WTC11 (cell line): Measurements from ENCODE around the gene PPDPF. TPM values are rescaled to one million over a fixed set of nuclear protein-coding genes. Genes with fewer than 3 reads are reported as not detected.

Experiments used
- ATAC-seq: fragments of 200-7000 bp; cut with Tn5 transposase; 2 replicates; pipeline ENCODE4 v1.10.0; 2021; ENCODE audit warnings: mild to moderate bottlenecking, moderate library complexity
- CTCF ChIA-PET: fragments of 300-600 bp; sonication (Branson Sonifier 250); formaldehyde crosslinking; loops from one replicate; lab custom pipeline; 2021; ENCODE audit warnings: antibody characterized with exemption; lab: Charles Lee
- POLR2A ChIA-PET: fragments of 350-600 bp; sonication (Branson Sonifier 250); formaldehyde crosslinking; loops from one replicate; lab custom pipeline; 2021; ENCODE audit warnings: antibody characterized with exemption; lab: Charles Lee
- DNase-seq: peaks from one replicate; pipeline ENCODE4 v3.0.0; 2021; ENCODE audit warnings: low spot score
- H3K27ac Mint-ChIP-seq: 2 replicates; pipeline ENCODE4 v1.8.0; 2021; ENCODE audit warnings: mixed read lengths
- H3K27me3 Mint-ChIP-seq: 2 replicates; pipeline ENCODE4 v1.8.0; 2021; ENCODE audit warnings: low read depth, mild to moderate bottlenecking, moderate library complexity, mixed read lengths
- H3K36me3 Mint-ChIP-seq: 2 replicates; pipeline ENCODE4 v1.8.0; 2021; ENCODE audit warnings: mixed read lengths
- H3K4me1 Mint-ChIP-seq: 2 replicates; pipeline ENCODE4 v1.8.0; 2022; ENCODE audit warnings: mixed read lengths
- H3K4me3 Mint-ChIP-seq: 2 replicates; pipeline ENCODE4 v1.8.0; 2021; ENCODE audit warnings: mild to moderate bottlenecking, moderate library complexity, mixed read lengths
- H3K9me3 Mint-ChIP-seq: 2 replicates; pipeline ENCODE4 v1.8.0; 2021; ENCODE audit warnings: mixed read lengths
- ATF1 ChIP-seq: sonication (generic); formaldehyde crosslinking; IDR thresholded peaks from 2 replicates; pipeline ENCODE4 v1.8.1; 2023; ENCODE audit warnings: mild to moderate bottlenecking, moderate library complexity, missing genetic modification reagents
- ETV6 ChIP-seq: sonication (generic); formaldehyde crosslinking; IDR thresholded peaks from 2 replicates; pipeline ENCODE4 v1.8.1; 2022; ENCODE audit warnings: mild to moderate bottlenecking, missing genetic modification reagents
- GABPB1 ChIP-seq: sonication (generic); formaldehyde crosslinking; IDR thresholded peaks from 2 replicates; pipeline ENCODE4 v1.8.1; 2023; ENCODE audit warnings: mild to moderate bottlenecking, missing genetic modification reagents
- GTF2I ChIP-seq: fragments of 250-450 bp; sonication (Bioruptor Pico); conservative IDR thresholded peaks from 2 replicates; pipeline ENCODE4 v1.4.0; 2021; ENCODE audit warnings: mild to moderate bottlenecking
- SOX15 ChIP-seq: fragments of 250-450 bp; sonication (Bioruptor Pico); IDR thresholded peaks from 2 replicates; pipeline ENCODE4 v1.9.0; 2021; ENCODE audit warnings: mild to moderate bottlenecking
- TEAD1 ChIP-seq: sonication (generic); formaldehyde crosslinking; IDR thresholded peaks from 2 replicates; pipeline ENCODE4 v1.8.0; 2022; ENCODE audit warnings: mild to moderate bottlenecking, missing genetic modification reagents
- total RNA-seq: library from RNA; stranded (reverse); gene quantifications from 3 replicates; pipeline ENCODE4 v1.2.3, GENCODE V29; 2021
- TF ChIP-seq, protein P1 (sequence below): sonication (generic); formaldehyde crosslinking; IDR thresholded peaks from 2 replicates; pipeline ENCODE4 v1.8.0; 2022; ENCODE audit warnings: missing genetic modification reagents
- TF ChIP-seq, protein P2 (sequence below): sonication (generic); formaldehyde crosslinking; IDR thresholded peaks from 2 replicates; pipeline ENCODE4 v1.8.0; 2022; ENCODE audit warnings: mild to moderate bottlenecking, missing genetic modification reagents
- TF ChIP-seq, protein P3 (sequence below): fragments of 200-600 bp; IDR thresholded peaks from 2 replicates; pipeline ENCODE4 v1.8.0; 2022; ENCODE audit warnings: antibody characterized with exemption
- TF ChIP-seq, protein P4 (sequence below): sonication (generic); formaldehyde crosslinking; IDR thresholded peaks from 2 replicates; pipeline ENCODE4 v1.8.1; 2023; ENCODE audit warnings: mild to moderate bottlenecking, missing genetic modification reagents, moderate library complexity
- TF ChIP-seq, protein P5 (sequence below): sonication (generic); formaldehyde crosslinking; IDR thresholded peaks from 2 replicates; pipeline ENCODE4 v1.8.1; 2023; ENCODE audit warnings: mild to moderate bottlenecking, missing genetic modification reagents, moderate library complexity
- TF ChIP-seq, protein P6 (sequence below): fragments of 250-450 bp; sonication (Bioruptor Pico); IDR thresholded peaks from 2 replicates; pipeline ENCODE4 v1.9.0; 2021; ENCODE audit warnings: mild to moderate bottlenecking, borderline replicate concordance
- TF ChIP-seq, protein P7 (sequence below): fragments of 250-450 bp; sonication (Bioruptor Pico); IDR thresholded peaks from 2 replicates; pipeline ENCODE4 v1.9.0; 2021; ENCODE audit warnings: mild to moderate bottlenecking

PPDPF gene
- total RNA-seq, 1 experiment from 2014 or later = 170 TPM

DNA sequence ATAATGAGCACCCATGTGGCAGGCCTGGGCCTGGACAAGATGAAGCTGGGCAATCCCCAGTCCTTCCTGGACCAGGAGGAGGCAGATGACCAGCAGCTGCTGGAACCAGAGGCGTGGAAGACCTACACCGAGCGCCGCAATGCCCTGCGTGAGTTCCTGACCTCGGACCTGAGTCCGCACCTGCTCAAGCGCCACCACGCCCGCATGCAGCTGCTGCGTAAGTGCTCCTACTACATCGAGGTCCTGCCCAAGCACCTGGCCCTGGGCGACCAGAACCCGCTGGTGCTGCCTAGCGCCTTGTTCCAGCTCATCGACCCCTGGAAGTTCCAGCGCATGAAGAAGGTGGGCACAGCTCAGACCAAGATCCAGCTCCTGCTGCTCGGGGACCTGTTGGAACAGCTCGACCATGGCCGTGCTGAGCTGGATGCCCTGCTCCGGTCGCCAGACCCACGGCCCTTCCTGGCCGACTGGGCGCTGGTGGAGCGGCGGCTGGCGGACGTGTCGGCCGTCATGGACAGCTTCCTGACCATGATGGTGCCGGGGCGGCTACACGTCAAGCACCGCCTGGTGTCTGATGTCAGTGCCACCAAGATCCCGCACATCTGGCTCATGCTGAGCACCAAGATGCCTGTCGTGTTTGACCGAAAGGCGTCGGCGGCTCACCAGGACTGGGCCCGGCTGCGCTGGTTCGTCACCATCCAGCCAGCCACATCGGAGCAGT is 35.3 kb downstream of the PPDPF start (continued):
- TF ChIP-seq, protein P1, sequence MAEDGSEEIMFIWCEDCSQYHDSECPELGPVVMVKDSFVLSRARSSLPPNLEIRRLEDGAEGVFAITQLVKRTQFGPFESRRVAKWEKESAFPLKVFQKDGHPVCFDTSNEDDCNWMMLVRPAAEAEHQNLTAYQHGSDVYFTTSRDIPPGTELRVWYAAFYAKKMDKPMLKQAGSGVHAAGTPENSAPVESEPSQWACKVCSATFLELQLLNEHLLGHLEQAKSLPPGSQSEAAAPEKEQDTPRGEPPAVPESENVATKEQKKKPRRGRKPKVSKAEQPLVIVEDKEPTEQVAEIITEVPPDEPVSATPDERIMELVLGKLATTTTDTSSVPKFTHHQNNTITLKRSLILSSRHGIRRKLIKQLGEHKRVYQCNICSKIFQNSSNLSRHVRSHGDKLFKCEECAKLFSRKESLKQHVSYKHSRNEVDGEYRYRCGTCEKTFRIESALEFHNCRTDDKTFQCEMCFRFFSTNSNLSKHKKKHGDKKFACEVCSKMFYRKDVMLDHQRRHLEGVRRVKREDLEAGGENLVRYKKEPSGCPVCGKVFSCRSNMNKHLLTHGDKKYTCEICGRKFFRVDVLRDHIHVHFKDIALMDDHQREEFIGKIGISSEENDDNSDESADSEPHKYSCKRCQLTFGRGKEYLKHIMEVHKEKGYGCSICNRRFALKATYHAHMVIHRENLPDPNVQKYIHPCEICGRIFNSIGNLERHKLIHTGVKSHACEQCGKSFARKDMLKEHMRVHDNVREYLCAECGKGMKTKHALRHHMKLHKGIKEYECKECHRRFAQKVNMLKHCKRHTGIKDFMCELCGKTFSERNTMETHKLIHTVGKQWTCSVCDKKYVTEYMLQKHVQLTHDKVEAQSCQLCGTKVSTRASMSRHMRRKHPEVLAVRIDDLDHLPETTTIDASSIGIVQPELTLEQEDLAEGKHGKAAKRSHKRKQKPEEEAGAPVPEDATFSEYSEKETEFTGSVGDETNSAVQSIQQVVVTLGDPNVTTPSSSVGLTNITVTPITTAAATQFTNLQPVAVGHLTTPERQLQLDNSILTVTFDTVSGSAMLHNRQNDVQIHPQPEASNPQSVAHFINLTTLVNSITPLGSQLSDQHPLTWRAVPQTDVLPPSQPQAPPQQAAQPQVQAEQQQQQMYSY (CRISPR knock-in tag) = no peak
- TF ChIP-seq ATF1 (CRISPR knock-in tag) = no peak
- TF ChIP-seq, protein P2, sequence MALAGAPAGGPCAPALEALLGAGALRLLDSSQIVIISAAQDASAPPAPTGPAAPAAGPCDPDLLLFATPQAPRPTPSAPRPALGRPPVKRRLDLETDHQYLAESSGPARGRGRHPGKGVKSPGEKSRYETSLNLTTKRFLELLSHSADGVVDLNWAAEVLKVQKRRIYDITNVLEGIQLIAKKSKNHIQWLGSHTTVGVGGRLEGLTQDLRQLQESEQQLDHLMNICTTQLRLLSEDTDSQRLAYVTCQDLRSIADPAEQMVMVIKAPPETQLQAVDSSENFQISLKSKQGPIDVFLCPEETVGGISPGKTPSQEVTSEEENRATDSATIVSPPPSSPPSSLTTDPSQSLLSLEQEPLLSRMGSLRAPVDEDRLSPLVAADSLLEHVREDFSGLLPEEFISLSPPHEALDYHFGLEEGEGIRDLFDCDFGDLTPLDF (CRISPR knock-in tag) = no peak

DNA sequence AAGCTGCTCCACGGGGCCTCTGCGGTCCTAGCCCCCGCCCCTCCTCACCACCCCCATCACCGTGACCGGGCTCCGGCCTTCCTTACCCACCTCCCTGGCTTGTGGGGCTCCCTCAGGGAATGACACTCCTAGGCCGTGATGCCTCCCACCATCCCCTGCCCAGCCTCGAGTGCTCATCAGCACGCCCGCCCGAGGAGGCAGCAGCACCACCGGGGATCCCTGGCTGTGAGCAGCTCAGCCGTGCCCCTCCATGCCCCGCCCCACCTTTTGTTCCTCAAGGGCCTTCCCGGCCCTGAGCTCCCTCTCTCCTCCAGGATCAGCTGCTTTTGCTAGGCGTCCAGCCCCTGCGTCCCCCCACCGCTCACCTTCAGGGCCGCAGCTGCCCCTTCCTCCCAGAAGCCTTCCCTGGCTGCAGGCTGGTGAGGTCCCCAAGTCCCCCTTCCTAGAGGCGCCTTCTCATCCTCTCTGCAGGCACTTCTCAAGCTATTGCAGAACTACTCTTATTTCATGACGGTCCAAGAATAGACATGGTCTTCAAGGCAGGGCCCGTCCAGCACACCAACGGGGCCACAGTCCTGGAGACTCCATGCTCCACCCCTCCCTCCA is 36.4 kb downstream of the PPDPF start:
- Mint-ChIP-seq H3K4me1 (peaks cover 12% of the 10 kb centered on the region), H3K9me3 (no peaks in the 10 kb centered on the region), H3K4me3 (no peak overlapping the region), H3K27me3 (no peaks in the 10 kb centered on the region), H3K36me3 (peaks cover 3% of the 10 kb centered on the region), H3K27ac (peak overlapping the region; percentile 92; the same call in 1 of the 2 replicates)
- CTCF ChIA-PET = interaction anchor here (0.6 to 3.9 kb wide), 3 partner anchors 12 to 417 kb away, joined by 3 to 34 read pairs (median 3); partner anchors contain the start of gene PTK6
- DNase-seq = no peak
- POLR2A ChIA-PET = interaction anchor here (0.8 kb wide), 1 partner anchor 16 kb away, joined by 3 read pairs; the partner anchor contains the start of gene HELZ2
- no peak for ATAC-seq
- TF ChIP-seq, protein P1 (CRISPR knock-in tag) = no peak
- TF ChIP-seq, protein P3, sequence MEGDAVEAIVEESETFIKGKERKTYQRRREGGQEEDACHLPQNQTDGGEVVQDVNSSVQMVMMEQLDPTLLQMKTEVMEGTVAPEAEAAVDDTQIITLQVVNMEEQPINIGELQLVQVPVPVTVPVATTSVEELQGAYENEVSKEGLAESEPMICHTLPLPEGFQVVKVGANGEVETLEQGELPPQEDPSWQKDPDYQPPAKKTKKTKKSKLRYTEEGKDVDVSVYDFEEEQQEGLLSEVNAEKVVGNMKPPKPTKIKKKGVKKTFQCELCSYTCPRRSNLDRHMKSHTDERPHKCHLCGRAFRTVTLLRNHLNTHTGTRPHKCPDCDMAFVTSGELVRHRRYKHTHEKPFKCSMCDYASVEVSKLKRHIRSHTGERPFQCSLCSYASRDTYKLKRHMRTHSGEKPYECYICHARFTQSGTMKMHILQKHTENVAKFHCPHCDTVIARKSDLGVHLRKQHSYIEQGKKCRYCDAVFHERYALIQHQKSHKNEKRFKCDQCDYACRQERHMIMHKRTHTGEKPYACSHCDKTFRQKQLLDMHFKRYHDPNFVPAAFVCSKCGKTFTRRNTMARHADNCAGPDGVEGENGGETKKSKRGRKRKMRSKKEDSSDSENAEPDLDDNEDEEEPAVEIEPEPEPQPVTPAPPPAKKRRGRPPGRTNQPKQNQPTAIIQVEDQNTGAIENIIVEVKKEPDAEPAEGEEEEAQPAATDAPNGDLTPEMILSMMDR = no peak
- TF ChIP-seq, protein P4, sequence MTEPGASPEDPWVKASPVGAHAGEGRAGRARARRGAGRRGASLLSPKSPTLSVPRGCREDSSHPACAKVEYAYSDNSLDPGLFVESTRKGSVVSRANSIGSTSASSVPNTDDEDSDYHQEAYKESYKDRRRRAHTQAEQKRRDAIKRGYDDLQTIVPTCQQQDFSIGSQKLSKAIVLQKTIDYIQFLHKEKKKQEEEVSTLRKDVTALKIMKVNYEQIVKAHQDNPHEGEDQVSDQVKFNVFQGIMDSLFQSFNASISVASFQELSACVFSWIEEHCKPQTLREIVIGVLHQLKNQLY (CRISPR knock-in tag) = no peak
- TF ChIP-seq, protein P5, sequence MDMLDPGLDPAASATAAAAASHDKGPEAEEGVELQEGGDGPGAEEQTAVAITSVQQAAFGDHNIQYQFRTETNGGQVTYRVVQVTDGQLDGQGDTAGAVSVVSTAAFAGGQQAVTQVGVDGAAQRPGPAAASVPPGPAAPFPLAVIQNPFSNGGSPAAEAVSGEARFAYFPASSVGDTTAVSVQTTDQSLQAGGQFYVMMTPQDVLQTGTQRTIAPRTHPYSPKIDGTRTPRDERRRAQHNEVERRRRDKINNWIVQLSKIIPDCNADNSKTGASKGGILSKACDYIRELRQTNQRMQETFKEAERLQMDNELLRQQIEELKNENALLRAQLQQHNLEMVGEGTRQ (CRISPR knock-in tag) = no peak
- TF ChIP-seq, protein P6, sequence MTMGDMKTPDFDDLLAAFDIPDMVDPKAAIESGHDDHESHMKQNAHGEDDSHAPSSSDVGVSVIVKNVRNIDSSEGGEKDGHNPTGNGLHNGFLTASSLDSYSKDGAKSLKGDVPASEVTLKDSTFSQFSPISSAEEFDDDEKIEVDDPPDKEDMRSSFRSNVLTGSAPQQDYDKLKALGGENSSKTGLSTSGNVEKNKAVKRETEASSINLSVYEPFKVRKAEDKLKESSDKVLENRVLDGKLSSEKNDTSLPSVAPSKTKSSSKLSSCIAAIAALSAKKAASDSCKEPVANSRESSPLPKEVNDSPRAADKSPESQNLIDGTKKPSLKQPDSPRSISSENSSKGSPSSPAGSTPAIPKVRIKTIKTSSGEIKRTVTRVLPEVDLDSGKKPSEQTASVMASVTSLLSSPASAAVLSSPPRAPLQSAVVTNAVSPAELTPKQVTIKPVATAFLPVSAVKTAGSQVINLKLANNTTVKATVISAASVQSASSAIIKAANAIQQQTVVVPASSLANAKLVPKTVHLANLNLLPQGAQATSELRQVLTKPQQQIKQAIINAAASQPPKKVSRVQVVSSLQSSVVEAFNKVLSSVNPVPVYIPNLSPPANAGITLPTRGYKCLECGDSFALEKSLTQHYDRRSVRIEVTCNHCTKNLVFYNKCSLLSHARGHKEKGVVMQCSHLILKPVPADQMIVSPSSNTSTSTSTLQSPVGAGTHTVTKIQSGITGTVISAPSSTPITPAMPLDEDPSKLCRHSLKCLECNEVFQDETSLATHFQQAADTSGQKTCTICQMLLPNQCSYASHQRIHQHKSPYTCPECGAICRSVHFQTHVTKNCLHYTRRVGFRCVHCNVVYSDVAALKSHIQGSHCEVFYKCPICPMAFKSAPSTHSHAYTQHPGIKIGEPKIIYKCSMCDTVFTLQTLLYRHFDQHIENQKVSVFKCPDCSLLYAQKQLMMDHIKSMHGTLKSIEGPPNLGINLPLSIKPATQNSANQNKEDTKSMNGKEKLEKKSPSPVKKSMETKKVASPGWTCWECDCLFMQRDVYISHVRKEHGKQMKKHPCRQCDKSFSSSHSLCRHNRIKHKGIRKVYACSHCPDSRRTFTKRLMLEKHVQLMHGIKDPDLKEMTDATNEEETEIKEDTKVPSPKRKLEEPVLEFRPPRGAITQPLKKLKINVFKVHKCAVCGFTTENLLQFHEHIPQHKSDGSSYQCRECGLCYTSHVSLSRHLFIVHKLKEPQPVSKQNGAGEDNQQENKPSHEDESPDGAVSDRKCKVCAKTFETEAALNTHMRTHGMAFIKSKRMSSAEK (CRISPR knock-in tag) = no peak
- no peak for TF ChIP-seq TEAD1 (CRISPR knock-in tag)
- TF ChIP-seq SOX15 (CRISPR knock-in tag) = no peak
- TF ChIP-seq, protein P7, sequence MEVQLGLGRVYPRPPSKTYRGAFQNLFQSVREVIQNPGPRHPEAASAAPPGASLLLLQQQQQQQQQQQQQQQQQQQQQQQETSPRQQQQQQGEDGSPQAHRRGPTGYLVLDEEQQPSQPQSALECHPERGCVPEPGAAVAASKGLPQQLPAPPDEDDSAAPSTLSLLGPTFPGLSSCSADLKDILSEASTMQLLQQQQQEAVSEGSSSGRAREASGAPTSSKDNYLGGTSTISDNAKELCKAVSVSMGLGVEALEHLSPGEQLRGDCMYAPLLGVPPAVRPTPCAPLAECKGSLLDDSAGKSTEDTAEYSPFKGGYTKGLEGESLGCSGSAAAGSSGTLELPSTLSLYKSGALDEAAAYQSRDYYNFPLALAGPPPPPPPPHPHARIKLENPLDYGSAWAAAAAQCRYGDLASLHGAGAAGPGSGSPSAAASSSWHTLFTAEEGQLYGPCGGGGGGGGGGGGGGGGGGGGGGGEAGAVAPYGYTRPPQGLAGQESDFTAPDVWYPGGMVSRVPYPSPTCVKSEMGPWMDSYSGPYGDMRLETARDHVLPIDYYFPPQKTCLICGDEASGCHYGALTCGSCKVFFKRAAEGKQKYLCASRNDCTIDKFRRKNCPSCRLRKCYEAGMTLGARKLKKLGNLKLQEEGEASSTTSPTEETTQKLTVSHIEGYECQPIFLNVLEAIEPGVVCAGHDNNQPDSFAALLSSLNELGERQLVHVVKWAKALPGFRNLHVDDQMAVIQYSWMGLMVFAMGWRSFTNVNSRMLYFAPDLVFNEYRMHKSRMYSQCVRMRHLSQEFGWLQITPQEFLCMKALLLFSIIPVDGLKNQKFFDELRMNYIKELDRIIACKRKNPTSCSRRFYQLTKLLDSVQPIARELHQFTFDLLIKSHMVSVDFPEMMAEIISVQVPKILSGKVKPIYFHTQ (CRISPR knock-in tag) = no peak
- TF ChIP-seq GABPB1 (CRISPR knock-in tag) = no peak
- no peak for TF ChIP-seq GTF2I
- no peak for TF ChIP-seq ETV6
